HFFc6 (cell line): ENCODE data around the gene ACY1. TPM values are rescaled to one million over a fixed set of nuclear protein-coding genes. Genes with fewer than 3 reads are reported as not detected.
"Not testable (repeated sequence)": the region's sequence is repeated elsewhere in the genome, so short reads cannot be mapped to it uniquely, and the experiment has no call there.

Source experiments
- DNase-seq: peaks from one replicate; pipeline ENCODE4 v3.0.0-alpha.2; 2018
- H3K27ac Mint-ChIP-seq: 2 replicates; pipeline ENCODE4 v1.8.0; 2020; ENCODE audit warnings: mild to moderate bottlenecking, mixed read lengths
- H3K27me3 Mint-ChIP-seq: 2 replicates; pipeline ENCODE4 v1.8.0; 2021; ENCODE audit warnings: mild to moderate bottlenecking, moderate library complexity, mixed read lengths; ENCODE audit not compliant: insufficient read depth
- H3K36me3 Mint-ChIP-seq: 2 replicates; pipeline ENCODE4 v1.8.0; 2021; ENCODE audit warnings: low read depth, mixed read lengths
- H3K4me1 Mint-ChIP-seq: 2 replicates; pipeline ENCODE4 v1.8.0; 2020; ENCODE audit warnings: low read depth, mixed read lengths
- H3K4me3 Mint-ChIP-seq: 2 replicates; pipeline ENCODE4 v1.8.0; 2020; ENCODE audit warnings: mild to moderate bottlenecking, moderate library complexity, mixed read lengths
- H3K9me3 Mint-ChIP-seq: 2 replicates; pipeline ENCODE4 v1.8.0; 2020; ENCODE audit warnings: mild to moderate bottlenecking, mixed read lengths
- total RNA-seq, 6 experiments: library from RNA; stranded (reverse); fragmentation: NEBNext Ultra II Directional; extraction: Animal tissue kit (Norgen Biotek cat#: 25700); gene quantifications; 2 replicates in 1 of 6; 3 replicates in 5 of 6; pipeline ENCODE4 v1.2.3, GENCODE V29; 2021
- TF ChIP-seq, protein P1 (sequence below): fragments of 200-600 bp; sonication (generic); IDR thresholded peaks from 2 replicates; pipeline ENCODE4 v1.5.0; 2021; ENCODE audit warnings: antibody characterized with exemption, mild to moderate bottlenecking

Gene ACY1
- total RNA-seq, 6 experiments from 2014 or later, result 40.0 to 49.2 (median 41.5) TPM

GRCh38 chr3:52029535-52029934, 46.2 kb downstream of the ACY1 start:
- H3K36me3 Mint-ChIP-seq, result no peaks in the 10 kb centered on the region

DNA sequence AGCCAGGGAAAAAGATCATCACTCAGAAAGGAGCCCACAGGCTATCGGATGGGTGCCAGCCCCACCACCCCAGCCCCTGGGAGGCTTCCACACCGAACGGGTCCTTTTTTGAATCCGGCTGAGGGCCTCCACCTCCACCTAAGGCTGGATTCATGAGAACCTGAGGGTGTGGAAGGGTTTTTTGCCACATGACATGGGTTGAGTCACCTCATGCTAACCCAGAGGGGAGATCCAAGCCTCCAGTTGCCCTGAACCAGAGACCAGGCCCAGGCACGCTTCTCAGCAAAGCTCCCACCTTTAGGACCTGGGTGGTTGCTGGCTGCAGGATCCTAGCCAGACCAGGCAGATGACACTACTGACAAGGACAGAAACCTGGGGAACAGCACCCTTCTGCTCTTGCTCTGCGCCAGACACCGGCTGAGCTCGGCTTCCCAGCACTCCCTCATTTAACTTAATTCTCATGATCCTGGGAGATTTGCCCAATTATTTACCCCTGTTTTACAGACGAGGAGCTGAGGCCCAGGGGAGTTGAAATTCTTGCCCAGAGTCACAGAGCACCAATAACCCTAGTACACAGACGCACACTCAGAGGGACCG, 47.5 kb downstream of the ACY1 start:
- no peak for DNase-seq
- TF ChIP-seq, protein P1, sequence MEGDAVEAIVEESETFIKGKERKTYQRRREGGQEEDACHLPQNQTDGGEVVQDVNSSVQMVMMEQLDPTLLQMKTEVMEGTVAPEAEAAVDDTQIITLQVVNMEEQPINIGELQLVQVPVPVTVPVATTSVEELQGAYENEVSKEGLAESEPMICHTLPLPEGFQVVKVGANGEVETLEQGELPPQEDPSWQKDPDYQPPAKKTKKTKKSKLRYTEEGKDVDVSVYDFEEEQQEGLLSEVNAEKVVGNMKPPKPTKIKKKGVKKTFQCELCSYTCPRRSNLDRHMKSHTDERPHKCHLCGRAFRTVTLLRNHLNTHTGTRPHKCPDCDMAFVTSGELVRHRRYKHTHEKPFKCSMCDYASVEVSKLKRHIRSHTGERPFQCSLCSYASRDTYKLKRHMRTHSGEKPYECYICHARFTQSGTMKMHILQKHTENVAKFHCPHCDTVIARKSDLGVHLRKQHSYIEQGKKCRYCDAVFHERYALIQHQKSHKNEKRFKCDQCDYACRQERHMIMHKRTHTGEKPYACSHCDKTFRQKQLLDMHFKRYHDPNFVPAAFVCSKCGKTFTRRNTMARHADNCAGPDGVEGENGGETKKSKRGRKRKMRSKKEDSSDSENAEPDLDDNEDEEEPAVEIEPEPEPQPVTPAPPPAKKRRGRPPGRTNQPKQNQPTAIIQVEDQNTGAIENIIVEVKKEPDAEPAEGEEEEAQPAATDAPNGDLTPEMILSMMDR, result no peak
- Mint-ChIP-seq H3K4me3 (no peak overlapping the region), H3K27me3 (no peaks in the 10 kb centered on the region; the same call in 1 of the 2 replicates), H3K27ac (no peak overlapping the region), H3K4me1 (peaks cover 6% of the 10 kb centered on the region; the same call in 1 of the 2 replicates), H3K9me3 (peaks cover 20% of the 10 kb centered on the region), H3K36me3 (no peaks in the 10 kb centered on the region)

More at GRCh38 chr3:52029535-52029934, 46.2 kb downstream of the ACY1 start:
- H3K27ac Mint-ChIP-seq, result no peak overlapping the region
- H3K4me3 Mint-ChIP-seq, result no peak overlapping the region
- TF ChIP-seq, protein P1, result no peak
- H3K9me3 Mint-ChIP-seq, result peaks cover 20% of the 10 kb centered on the region
- H3K4me1 Mint-ChIP-seq, result peaks cover 6% of the 10 kb centered on the region; the same call in 1 of the 2 replicates
- no peaks in the 10 kb centered on the region; the same call in 1 of the 2 replicates for H3K27me3 Mint-ChIP-seq
- DNase-seq, result no peak

GRCh38 chr3:52031896-52032295, 48.6 kb downstream of the ACY1 start:
- Mint-ChIP-seq H3K9me3 (peaks cover 20% of the 10 kb centered on the region), H3K27me3 (no peaks in the 10 kb centered on the region; the same call in 1 of the 2 replicates), H3K36me3 (no peaks in the 10 kb centered on the region), H3K27ac (no peak overlapping the region), H3K4me1 (no peaks in the 10 kb centered on the region), H3K4me3 (no peak overlapping the region)
- no peak for DNase-seq
- TF ChIP-seq, protein P1, result no peak

- no peak for DNase-seq
- Mint-ChIP-seq H3K4me1 (no peaks in the 10 kb centered on the region), H3K9me3 (peaks cover 20% of the 10 kb centered on the region), H3K27ac (no peak overlapping the region), H3K27me3 (no peaks in the 10 kb centered on the region; the same call in 1 of the 2 replicates), H3K4me3 (no peak overlapping the region), H3K36me3 (no peaks in the 10 kb centered on the region)
- TF ChIP-seq, protein P1, result no peak
Observed at GRCh38 chr3:52032702-52033408, 49.5 kb downstream of the ACY1 start.

GRCh38 chr3:52033748-52034147, 50.4 kb downstream of the ACY1 start:
- not testable (repeated sequence) for H3K36me3 Mint-ChIP-seq, H3K27ac Mint-ChIP-seq, H3K27me3 Mint-ChIP-seq

DNA sequence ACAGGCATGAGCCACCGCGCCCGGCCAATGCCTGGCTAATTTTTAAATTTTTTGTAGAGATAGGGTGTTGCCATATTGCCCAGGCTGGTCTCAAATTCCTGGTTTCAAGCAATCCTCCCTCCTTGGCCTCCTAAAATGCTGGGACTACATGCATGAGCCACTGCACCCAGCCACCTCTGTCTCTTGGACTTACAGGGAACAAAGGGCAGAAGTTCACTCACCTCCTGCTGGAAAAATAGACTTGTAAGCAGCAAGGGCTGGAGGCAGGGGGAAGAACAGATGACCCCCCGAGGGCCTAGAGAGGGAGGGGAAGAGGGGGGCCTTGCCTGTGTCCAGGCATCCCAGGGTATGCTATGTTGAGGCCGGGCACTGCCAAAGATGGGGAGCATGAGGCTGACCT, 50.9 kb downstream of the ACY1 start:
- H3K4me3 Mint-ChIP-seq, result no peak overlapping the region
- H3K27ac Mint-ChIP-seq, result no peak overlapping the region
- H3K9me3 Mint-ChIP-seq, result peaks cover 20% of the 10 kb centered on the region
- TF ChIP-seq, protein P1, result no peak
- DNase-seq, result no peak
- H3K36me3 Mint-ChIP-seq, result no peaks in the 10 kb centered on the region
- no peaks in the 10 kb centered on the region; the same call in 1 of the 2 replicates for H3K27me3 Mint-ChIP-seq
- H3K4me1 Mint-ChIP-seq, result no peaks in the 10 kb centered on the region

More at GRCh38 chr3:52033748-52034147, 50.4 kb downstream of the ACY1 start:
- not testable (repeated sequence) for DNase-seq, H3K4me3 Mint-ChIP-seq, H3K4me1 Mint-ChIP-seq
- H3K9me3 Mint-ChIP-seq, result peaks cover 20% of the 10 kb centered on the region
